Right ventricle myocardium inferior (tissue), 1 donor: Measurements from ENCODE around the gene KPNA5. TPM values are rescaled to one million over a fixed set of nuclear protein-coding genes. Genes with fewer than 3 reads are reported as not detected.
"Not testable (repeated sequence)": the region's sequence is repeated elsewhere in the genome, so short reads cannot be mapped to it uniquely, and the experiment has no call there.

Experiments used
- ATAC-seq: fragments of 200-7000 bp; cut with Tn5 transposase; one replicate; pipeline ENCODE4 v1.9.1; 2020; ENCODE audit warnings: mild to moderate bottlenecking, moderate library complexity
- DNase-seq: peaks from one replicate; pipeline ENCODE4 v3.0.0; 2021; ENCODE audit errors: missing footprints
- intact Hi-C: fragments of 100-400 bp; cut with DNase I; formaldehyde crosslinking; loops from one replicate; pipeline ENCODE4 v1.11.0; 2022
- total RNA-seq: library from RNA; stranded (reverse); fragmentation: NEBNext Ultra II Directional; extraction: Animal tissue kit (Norgen Biotek cat#: 25700); gene quantifications from one replicate; pipeline ENCODE4 v1.2.1, GENCODE V29; 2021
- donor health status: DM: no; HTN: yes; CAD: no; lungs with severe emphysema.

KPNA5 gene
- total RNA-seq, 1 donor from 2014 or later = 7.3 TPM

DNA sequence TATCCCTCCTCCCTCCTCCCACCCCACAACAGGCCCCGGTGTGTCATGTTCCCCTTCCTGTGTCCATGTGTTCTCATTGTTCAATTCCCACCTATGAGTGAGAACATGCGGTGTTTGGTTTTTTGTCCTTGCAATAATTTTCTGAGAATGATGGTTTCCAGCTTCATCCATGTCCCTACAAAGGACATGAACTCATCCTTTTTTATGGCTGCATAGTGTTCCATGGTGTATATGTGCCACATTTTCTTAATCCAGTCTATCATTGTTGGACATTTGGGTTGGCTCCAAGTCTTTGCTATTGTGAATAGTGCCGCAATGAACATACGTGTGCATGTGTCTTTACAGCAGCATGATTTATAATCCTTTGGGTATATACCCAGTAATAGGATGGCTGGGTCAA lies 11.9 kb downstream of the KPNA5 start:
- intact Hi-C loops, ATAC-seq, DNase-seq: not testable (repeated sequence)

- DNase-seq, ATAC-seq, intact Hi-C loops: not testable (repeated sequence)
Measured at GRCh38 chr6:116693275-116693674, 12.3 kb downstream of the KPNA5 start.

DNA sequence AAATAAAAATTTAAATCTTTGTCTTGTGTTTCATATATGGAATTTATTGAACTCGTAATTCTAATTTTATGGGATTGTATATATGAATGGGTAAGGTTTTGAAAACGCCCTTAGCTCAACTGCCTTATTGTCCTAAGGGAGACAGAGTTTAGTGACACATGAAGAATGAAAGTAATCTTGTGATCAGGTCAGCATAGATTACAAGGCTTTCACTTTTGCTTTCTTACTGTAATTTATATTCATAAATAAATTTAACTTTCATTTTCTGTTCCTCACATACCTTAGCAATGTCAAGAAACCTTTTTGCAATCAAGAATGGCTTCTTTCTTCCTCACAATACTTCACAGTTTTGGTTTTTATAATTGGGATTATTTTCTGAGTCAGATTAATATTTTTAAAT lies 14.4 kb downstream of the KPNA5 start:
- DNase-seq (no peak), ATAC-seq (no peak)
- intact Hi-C loops = no loop called here

DNA sequence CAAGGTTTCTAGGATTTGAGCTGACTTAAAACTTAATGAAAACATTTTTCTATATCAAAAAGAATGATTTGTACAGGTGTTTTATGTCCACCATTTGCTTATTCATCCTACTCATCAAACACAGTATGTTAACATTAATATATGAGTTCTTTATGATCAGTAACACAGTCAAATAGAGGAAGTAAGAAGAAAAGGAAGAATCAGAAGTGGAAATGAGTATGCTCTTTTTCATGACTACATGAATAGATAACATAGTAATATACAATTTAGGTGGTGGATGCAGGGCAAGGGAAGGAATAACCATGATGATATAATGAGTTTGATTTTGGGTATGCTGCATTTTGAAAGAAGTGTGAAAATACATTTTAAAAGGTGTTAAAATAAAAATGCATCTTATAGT lies 16.5 kb downstream of the KPNA5 start:
- ATAC-seq (no peak), DNase-seq (no peak)
- intact Hi-C loops = no loop called here

DNA sequence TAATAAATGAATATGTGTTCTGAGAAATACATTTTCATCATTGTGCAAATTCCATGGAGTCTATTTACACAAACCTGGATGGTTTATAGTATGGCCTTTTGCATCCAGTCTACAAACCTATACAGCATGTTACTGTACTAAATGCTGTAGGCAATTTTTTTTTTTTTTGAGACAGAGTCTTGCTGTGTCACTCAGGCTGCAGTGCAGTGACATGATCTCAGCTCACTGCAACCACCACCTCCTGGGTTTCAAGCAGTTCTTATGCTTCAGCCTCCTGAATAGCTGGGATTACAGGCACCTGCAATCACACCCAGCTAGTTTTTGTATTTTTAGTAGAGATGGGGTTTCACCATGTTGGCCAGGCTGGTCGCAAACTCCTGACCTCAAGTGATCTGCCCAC lies 22.9 kb downstream of the KPNA5 start:
- ATAC-seq, DNase-seq, intact Hi-C loops: not testable (repeated sequence)

DNA sequence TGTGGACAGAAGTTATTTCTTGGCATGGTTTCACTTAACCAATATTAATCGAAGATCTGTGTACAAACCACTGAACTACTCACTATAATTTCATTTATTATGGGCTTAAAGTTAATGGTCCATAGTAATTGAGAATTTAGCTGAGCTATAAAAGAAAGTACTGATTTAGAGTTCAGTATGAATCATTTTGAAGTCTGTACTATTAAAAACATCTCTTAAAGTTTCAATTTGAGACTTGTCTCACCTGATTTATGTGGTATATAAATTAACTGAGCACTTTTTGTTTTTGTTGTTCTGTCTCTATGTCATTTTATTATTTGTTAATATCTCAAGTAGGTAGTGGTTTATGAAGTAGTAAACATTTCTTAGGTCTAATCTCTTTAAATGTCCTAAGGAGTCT lies 24.9 kb downstream of the KPNA5 start:
- ATAC-seq = no peak
- DNase-seq = no peak
- intact Hi-C loops = no loop called here

GRCh38 chr6:116714296-116714695 lies 33.3 kb downstream of the KPNA5 start:
- ATAC-seq (no peak), DNase-seq (no peak)
- intact Hi-C loops = no loop called here

DNA sequence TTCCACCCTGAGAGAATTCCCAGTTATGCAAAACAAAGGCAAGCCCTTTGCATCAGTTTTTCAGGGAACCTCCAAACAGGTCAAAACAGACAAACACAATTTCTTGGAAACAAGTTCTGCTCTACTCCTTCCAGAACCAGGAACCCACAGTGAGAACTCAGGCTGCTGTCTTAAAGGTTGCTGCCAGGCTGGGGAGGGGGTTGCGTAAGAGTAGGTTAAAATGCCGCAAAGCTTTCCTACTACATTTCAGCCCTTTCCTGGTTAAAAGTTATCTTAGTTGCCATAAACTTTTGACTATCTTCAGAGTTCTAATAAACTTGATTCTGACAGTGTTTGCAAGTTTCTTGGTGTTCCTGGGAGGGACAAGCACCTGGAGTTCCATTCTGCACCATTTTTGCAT lies 33.8 kb downstream of the KPNA5 start:
- DNase-seq = no peak
- ATAC-seq = no peak
- intact Hi-C loops = no loop called here

- ATAC-seq = no peak
- DNase-seq = no peak
- intact Hi-C loops = no loop called here
Measured at GRCh38 chr6:116726947-116727346, 45.9 kb downstream of the KPNA5 start.

DNA sequence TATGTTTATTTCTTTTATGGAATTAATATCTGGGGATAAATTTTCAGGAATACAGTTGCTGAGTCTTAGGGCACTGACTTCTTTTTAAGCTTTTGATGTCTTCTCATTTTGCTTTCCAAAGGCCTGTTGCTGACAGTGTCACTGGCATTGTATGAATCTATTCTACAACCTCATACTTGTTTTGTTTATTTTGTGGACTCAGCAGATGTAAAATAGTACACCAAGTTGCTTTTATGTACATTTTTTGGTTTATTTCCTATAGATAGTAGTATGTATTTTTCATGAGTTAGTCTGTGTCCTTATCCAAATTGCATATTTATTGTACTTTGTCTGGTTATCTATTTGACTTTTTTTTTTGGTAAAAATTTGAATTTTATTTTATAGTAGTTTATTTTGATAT lies 49.5 kb downstream of the KPNA5 start:
- intact Hi-C loops = no loop called here
- ATAC-seq (no peak), DNase-seq (no peak)

- intact Hi-C loops = no loop called here
- DNase-seq (no peak), ATAC-seq (no peak)
Measured at GRCh38 chr6:116737004-116737403, 56.0 kb downstream of the KPNA5 start.

- ATAC-seq, intact Hi-C loops, DNase-seq: not testable (repeated sequence)
Measured at GRCh38 chr6:116740486-116740885, 59.5 kb downstream of the KPNA5 start.

- no peak for DNase-seq
Measured at GRCh38 chr6:116741571-116741970, 60.6 kb downstream of the KPNA5 start.

GRCh38 chr6:116745176-116745575 lies 64.2 kb downstream of the KPNA5 start:
- intact Hi-C loops = no loop called here
- ATAC-seq (no peak), DNase-seq (no peak)

More at GRCh38 chr6:116741571-116741970, 60.6 kb downstream of the KPNA5 start:
- intact Hi-C loops = no loop called here
- no peak for ATAC-seq

DNA sequence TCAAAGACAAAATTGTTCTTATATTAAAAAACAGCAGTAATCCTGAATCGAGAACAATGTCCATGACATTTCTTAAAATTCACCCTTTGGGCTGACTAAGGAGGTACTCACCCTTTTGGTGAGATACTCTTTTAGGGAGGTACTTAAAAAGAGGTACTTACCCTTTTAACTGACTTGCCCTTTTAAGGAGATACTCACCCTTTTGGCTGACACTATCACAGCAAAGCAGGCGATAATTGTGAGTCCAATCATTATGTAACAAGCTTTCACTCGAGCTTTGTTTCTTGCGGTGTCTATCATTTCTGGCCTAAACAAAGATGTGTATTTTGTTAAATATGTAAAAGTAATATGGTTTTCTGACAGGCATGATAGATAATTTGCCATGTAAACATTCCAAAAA lies 80.8 kb downstream of the KPNA5 start:
- DNase-seq (no peak), ATAC-seq (no peak)
- intact Hi-C loops = no loop called here

DNA sequence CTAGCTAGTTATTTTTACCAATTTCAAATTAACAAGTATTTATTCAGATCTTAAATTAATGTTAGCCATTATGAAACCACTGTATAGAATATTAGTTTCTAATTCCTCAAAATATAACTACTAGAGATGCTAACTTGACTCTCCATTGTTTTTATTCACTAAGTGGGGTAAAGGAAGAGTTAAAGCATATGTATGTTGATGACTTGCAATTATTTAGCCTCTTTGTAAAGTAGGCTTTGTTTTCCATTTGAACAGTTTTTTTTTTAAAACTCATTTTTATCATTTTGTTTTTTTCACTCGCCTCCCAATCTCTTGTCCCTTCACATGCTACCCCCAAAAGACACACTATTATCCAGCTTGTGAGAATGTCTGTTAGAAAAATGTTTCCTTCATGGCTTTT lies 81.2 kb downstream of the KPNA5 start:
- intact Hi-C loops = no loop called here
- no peak for ATAC-seq

DNA sequence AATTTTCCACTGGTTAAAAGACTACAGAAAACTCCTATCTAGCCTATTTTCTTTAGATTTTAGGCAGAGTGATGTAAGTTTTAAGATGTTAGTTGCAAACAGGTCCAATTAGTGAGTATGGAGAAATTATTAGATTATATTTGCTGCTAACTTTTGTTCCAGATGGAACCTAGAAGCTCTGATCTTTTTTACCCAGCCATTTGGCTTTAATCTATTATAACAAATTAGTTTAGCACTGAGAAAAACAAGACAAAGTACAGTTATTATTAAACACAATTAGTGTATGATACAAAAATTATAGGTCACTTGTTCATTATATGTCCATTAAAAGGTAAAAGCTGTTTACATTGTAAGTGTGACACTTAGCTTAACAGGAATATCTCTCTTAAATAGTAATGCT lies 82.0 kb downstream of the KPNA5 start:
- DNase-seq (no peak), ATAC-seq (no peak)
- intact Hi-C loops = no loop called here

More for the DNA sequence above, 81.2 kb downstream of the KPNA5 start:
- no peak for DNase-seq

GRCh38 chr6:116763906-116764628 lies 83.1 kb downstream of the KPNA5 start:
- DNase-seq = peak; percentile 68
- intact Hi-C loops = no loop called here
- ATAC-seq = no peak

DNA sequence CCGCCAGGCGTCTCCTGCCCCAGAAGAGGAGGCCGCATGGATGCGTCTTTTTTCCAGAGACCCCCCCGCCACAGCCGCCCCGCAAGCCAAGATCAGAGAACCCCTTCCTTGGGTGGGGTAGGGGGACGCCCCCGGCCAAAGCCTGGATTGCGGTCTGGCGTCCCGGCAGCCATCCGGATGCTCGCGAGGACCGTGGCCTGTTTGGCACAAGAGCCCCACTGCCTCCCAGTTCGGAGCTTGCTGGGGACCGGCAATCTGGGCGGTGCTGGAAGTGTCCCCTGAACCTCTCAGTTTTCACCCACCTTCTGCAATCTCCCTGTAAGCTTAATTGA lies 83.6 kb downstream of the KPNA5 start:
- DNase-seq (peak; percentile 37), ATAC-seq (peak; percentile 35)
- intact Hi-C loops = no loop called here

DNA sequence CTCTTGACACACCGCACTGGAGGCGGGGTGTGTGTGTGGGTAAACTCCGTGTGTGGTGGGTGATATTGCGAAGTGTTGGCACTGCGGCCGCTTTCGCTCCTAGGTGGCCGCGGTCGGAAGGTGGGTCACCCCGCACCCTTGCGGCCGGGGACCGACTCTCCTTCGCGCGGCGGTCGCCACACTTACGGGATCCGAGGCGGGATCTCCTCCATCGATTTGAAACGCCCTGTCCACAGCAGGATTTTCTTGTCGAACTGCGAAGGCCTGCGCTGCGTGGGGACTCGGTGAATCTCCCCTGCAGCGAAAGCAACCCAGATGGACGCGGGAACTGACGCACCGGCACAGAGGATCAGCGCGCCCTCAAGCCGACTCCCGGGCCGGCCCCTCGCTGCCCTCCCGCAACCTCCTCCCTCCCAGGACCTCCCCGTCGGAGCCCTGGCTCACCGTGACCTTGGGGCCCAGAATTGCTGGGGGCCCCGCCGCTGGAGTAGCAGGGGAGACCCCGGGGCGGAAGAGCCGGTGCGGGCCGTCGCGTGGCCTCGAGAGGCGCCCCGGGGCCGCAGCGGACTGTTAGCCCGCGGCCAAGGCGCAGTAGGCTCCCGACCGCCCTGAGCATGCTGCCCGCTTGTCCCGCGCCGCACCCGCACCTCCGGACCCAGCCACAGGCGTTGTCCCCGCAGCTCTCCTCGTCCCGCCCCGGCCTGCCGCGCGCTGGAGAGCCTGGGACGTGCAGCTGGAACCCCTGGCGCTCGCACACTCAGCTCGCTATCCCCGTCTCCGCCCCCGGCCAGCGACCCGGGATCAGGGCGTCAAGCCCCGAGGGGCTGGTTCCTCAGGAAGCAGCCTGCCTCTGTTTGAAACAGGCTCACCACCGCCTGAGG lies 84.2 kb downstream of the KPNA5 start, which contains the start of gene FAM162B:
Gene FAM162B (minus strand): TSS at position 759 of the 881 bp plus-strand sequence. CDS start 143 bp downstream, at position 616.
- DNase-seq (peak; percentile 82), ATAC-seq (peak; percentile 90)
- intact Hi-C loops = no loop called here
